ENCODE measurements around the gene MRTFB. TPM values are rescaled to one million over a fixed set of nuclear protein-coding genes. Genes with fewer than 3 reads are reported as not detected.

The MRTFB gene
- total RNA-seq, 1 experiment from 2014 or later = 29.8 TPM

GRCh38 chr16:14131774-14132695, 60.9 kb downstream of the MRTFB start:
- ChIA-PET CTCF (no interaction called here), POLR2A (ENCODE audit: low non-redundant PET) (no interaction called here)
- Histone ChIP-seq H3K4me3 (ENCODE audit: low read depth, low read length, poor library complexity, severe bottlenecking) (no peak overlapping the region), H3K9me3 (ENCODE audit: low read depth, low read length, poor library complexity, severe bottlenecking) (no peaks in the 10 kb centered on the region), H3K27ac (ENCODE audit: low read depth, low read length, poor library complexity, severe bottlenecking) (no peak overlapping the region), H3K36me3 (ENCODE audit: insufficient read depth, low read length, poor library complexity, severe bottlenecking) (no peaks in the 10 kb centered on the region), H3K4me1 (ENCODE audit: insufficient read depth, low read length, poor library complexity, severe bottlenecking) (no peaks in the 10 kb centered on the region), H3K27me3 (replicated peaks; ENCODE audit: insufficient read depth, low read depth, low read length, poor library complexity) (no peaks in the 10 kb centered on the region)
- DNase-seq (ENCODE audit: low spot score) = no peak
- TF ChIP-seq, protein P1, sequence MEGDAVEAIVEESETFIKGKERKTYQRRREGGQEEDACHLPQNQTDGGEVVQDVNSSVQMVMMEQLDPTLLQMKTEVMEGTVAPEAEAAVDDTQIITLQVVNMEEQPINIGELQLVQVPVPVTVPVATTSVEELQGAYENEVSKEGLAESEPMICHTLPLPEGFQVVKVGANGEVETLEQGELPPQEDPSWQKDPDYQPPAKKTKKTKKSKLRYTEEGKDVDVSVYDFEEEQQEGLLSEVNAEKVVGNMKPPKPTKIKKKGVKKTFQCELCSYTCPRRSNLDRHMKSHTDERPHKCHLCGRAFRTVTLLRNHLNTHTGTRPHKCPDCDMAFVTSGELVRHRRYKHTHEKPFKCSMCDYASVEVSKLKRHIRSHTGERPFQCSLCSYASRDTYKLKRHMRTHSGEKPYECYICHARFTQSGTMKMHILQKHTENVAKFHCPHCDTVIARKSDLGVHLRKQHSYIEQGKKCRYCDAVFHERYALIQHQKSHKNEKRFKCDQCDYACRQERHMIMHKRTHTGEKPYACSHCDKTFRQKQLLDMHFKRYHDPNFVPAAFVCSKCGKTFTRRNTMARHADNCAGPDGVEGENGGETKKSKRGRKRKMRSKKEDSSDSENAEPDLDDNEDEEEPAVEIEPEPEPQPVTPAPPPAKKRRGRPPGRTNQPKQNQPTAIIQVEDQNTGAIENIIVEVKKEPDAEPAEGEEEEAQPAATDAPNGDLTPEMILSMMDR (conservative IDR thresholded peaks at IDR 0.05; ENCODE audit: low read depth, low read length) = no peak
- TF ChIP-seq EZH2 (IDR thresholded peaks at IDR 0.05; ENCODE audit: borderline replicate concordance, low read depth, low read length, poor library complexity, severe bottlenecking) = no peak
- BruUV-seq (replicated peaks) = no TSS peak
- intact Hi-C loops (cut with micrococcal nuclease; ENCODE audit: unreplicated experiment) = no loop called here

- BruUV-seq (replicated peaks) = no TSS peak
- TF ChIP-seq, protein P1 (conservative IDR thresholded peaks at IDR 0.05; ENCODE audit: low read depth, low read length) = no peak
- no peak for TF ChIP-seq EZH2 (IDR thresholded peaks at IDR 0.05; ENCODE audit: borderline replicate concordance, low read depth, low read length, poor library complexity, severe bottlenecking)
- Histone ChIP-seq H3K36me3 (ENCODE audit: insufficient read depth, low read length, poor library complexity, severe bottlenecking) (no peaks in the 10 kb centered on the region), H3K27ac (ENCODE audit: low read depth, low read length, poor library complexity, severe bottlenecking) (no peak overlapping the region), H3K27me3 (replicated peaks; ENCODE audit: insufficient read depth, low read depth, low read length, poor library complexity) (no peaks in the 10 kb centered on the region), H3K4me1 (ENCODE audit: insufficient read depth, low read length, poor library complexity, severe bottlenecking) (no peaks in the 10 kb centered on the region), H3K4me3 (ENCODE audit: low read depth, low read length, poor library complexity, severe bottlenecking) (no peak overlapping the region), H3K9me3 (ENCODE audit: low read depth, low read length, poor library complexity, severe bottlenecking) (no peaks in the 10 kb centered on the region)
- no peak for DNase-seq (ENCODE audit: low spot score)
- CTCF ChIA-PET = no interaction called here
- POLR2A ChIA-PET (ENCODE audit: low non-redundant PET) = no interaction called here
- intact Hi-C loops (cut with micrococcal nuclease; ENCODE audit: unreplicated experiment) = no loop called here
These were observed 61.6 kb downstream of the MRTFB start for GRCh38 chr16:14132696-14133048.

- Histone ChIP-seq H3K27ac (ENCODE audit: low read depth, low read length, poor library complexity, severe bottlenecking) (no peak overlapping the region), H3K4me1 (ENCODE audit: insufficient read depth, low read length, poor library complexity, severe bottlenecking) (no peaks in the 10 kb centered on the region), H3K9me3 (ENCODE audit: low read depth, low read length, poor library complexity, severe bottlenecking) (no peaks in the 10 kb centered on the region), H3K27me3 (replicated peaks; ENCODE audit: insufficient read depth, low read depth, low read length, poor library complexity) (no peaks in the 10 kb centered on the region), H3K4me3 (ENCODE audit: low read depth, low read length, poor library complexity, severe bottlenecking) (no peak overlapping the region), H3K36me3 (ENCODE audit: insufficient read depth, low read length, poor library complexity, severe bottlenecking) (no peaks in the 10 kb centered on the region)
- no peak for DNase-seq (ENCODE audit: low spot score)
- intact Hi-C loops (cut with micrococcal nuclease; ENCODE audit: unreplicated experiment) = no loop called here
- no peak for TF ChIP-seq EZH2 (IDR thresholded peaks at IDR 0.05; ENCODE audit: borderline replicate concordance, low read depth, low read length, poor library complexity, severe bottlenecking)
- TF ChIP-seq, protein P1 (conservative IDR thresholded peaks at IDR 0.05; ENCODE audit: low read depth, low read length) = no peak
- BruUV-seq (replicated peaks) = no TSS peak
- POLR2A ChIA-PET (ENCODE audit: low non-redundant PET) = no interaction called here
- CTCF ChIA-PET = no interaction called here
These were observed 62.8 kb downstream of the MRTFB start for GRCh38 chr16:14133907-14134306.
